ENCODE measurements around the gene RHO.

The RHO gene

GRCh38 chr3:129500334-129500658, 28.1 kb upstream of the RHO start:
- no peak overlapping the region for H3K4me3 ChIP-seq (ENCODE audit: low read depth, low read length)
- H3K9me3 ChIP-seq (ENCODE audit: control insufficient read depth, insufficient read depth, low read depth, low read length) = no peaks in the 10 kb centered on the region
- H3K27me3 ChIP-seq (ENCODE audit: control insufficient read depth, insufficient read depth, low read length) = no peaks in the 10 kb centered on the region
- H3K27ac ChIP-seq (ENCODE audit: low read depth, low read length) = no peak overlapping the region
- no peak overlapping the region for H3K9ac ChIP-seq (ENCODE audit: low read length)
- peaks cover 48% of the 10 kb centered on the region for H3K36me3 ChIP-seq (ENCODE audit: control insufficient read depth, insufficient read depth, low read length)
- H3K4me1 ChIP-seq (ENCODE audit: control insufficient read depth, insufficient read depth, low read length) = peaks cover 21% of the 10 kb centered on the region

- peaks cover 50% of the 10 kb centered on the region for H3K36me3 ChIP-seq (ENCODE audit: control insufficient read depth, insufficient read depth, low read length)
- no peak overlapping the region for H3K27ac ChIP-seq (ENCODE audit: low read depth, low read length)
- H3K4me1 ChIP-seq (ENCODE audit: control insufficient read depth, insufficient read depth, low read length) = peaks cover 15% of the 10 kb centered on the region; the same call in 1 of the 2 replicates
- no peak overlapping the region for H3K9ac ChIP-seq (ENCODE audit: low read length)
- H3K27me3 ChIP-seq (ENCODE audit: control insufficient read depth, insufficient read depth, low read length) = no peaks in the 10 kb centered on the region
- H3K9me3 ChIP-seq (ENCODE audit: control insufficient read depth, insufficient read depth, low read depth, low read length) = no peaks in the 10 kb centered on the region
- no peak overlapping the region for H3K4me3 ChIP-seq (ENCODE audit: low read depth, low read length)
Measured at GRCh38 chr3:129501630-129502029, 26.8 kb upstream of the RHO start.

- Histone ChIP-seq H3K4me3 (ENCODE audit: low read depth, low read length) (no peak overlapping the region), H3K27me3 (ENCODE audit: control insufficient read depth, insufficient read depth, low read length) (no peaks in the 10 kb centered on the region), H3K36me3 (ENCODE audit: control insufficient read depth, insufficient read depth, low read length) (peaks cover 56% of the 10 kb centered on the region), H3K4me1 (ENCODE audit: control insufficient read depth, insufficient read depth, low read length) (peaks cover 15% of the 10 kb centered on the region; the same call in 1 of the 2 replicates), H3K9ac (ENCODE audit: low read length) (no peak overlapping the region), H3K9me3 (ENCODE audit: control insufficient read depth, insufficient read depth, low read depth, low read length) (no peaks in the 10 kb centered on the region), H3K27ac (ENCODE audit: low read depth, low read length) (no peak overlapping the region)
Measured at GRCh38 chr3:129502641-129503408, 25.6 kb upstream of the RHO start.

GRCh38 chr3:129503471-129504291, 24.8 kb upstream of the RHO start:
- Histone ChIP-seq H3K9me3 (ENCODE audit: control insufficient read depth, insufficient read depth, low read depth, low read length) (no peaks in the 10 kb centered on the region), H3K27me3 (ENCODE audit: control insufficient read depth, insufficient read depth, low read length) (no peaks in the 10 kb centered on the region), H3K9ac (ENCODE audit: low read length) (no peak overlapping the region), H3K36me3 (ENCODE audit: control insufficient read depth, insufficient read depth, low read length) (peaks cover 56% of the 10 kb centered on the region), H3K4me1 (ENCODE audit: control insufficient read depth, insufficient read depth, low read length) (peaks cover 12% of the 10 kb centered on the region; the same call in 1 of the 2 replicates), H3K27ac (ENCODE audit: low read depth, low read length) (no peak overlapping the region), H3K4me3 (ENCODE audit: low read depth, low read length) (no peak overlapping the region)

GRCh38 chr3:129504471-129505100, 23.9 kb upstream of the RHO start:
- peaks cover 7% of the 10 kb centered on the region; the same call in 1 of the 2 replicates for H3K4me1 ChIP-seq (ENCODE audit: control insufficient read depth, insufficient read depth, low read length)
- H3K4me3 ChIP-seq (ENCODE audit: low read depth, low read length) = no peak overlapping the region
- H3K27ac ChIP-seq (ENCODE audit: low read depth, low read length) = no peak overlapping the region

GRCh38 chr3:129505341-129505740, 23.1 kb upstream of the RHO start:
- Histone ChIP-seq H3K27ac (ENCODE audit: low read depth, low read length) (no peak overlapping the region), H3K4me3 (ENCODE audit: low read depth, low read length) (no peak overlapping the region), H3K36me3 (ENCODE audit: control insufficient read depth, insufficient read depth, low read length) (peaks cover 50% of the 10 kb centered on the region), H3K9me3 (ENCODE audit: control insufficient read depth, insufficient read depth, low read depth, low read length) (no peaks in the 10 kb centered on the region), H3K27me3 (ENCODE audit: control insufficient read depth, insufficient read depth, low read length) (no peaks in the 10 kb centered on the region), H3K9ac (ENCODE audit: low read length) (no peak overlapping the region), H3K4me1 (ENCODE audit: control insufficient read depth, insufficient read depth, low read length) (peaks cover 7% of the 10 kb centered on the region; the same call in 1 of the 2 replicates)

More at GRCh38 chr3:129504471-129505100, 23.9 kb upstream of the RHO start:
- Histone ChIP-seq H3K27me3 (ENCODE audit: control insufficient read depth, insufficient read depth, low read length) (no peaks in the 10 kb centered on the region), H3K9ac (ENCODE audit: low read length) (no peak overlapping the region), H3K9me3 (ENCODE audit: control insufficient read depth, insufficient read depth, low read depth, low read length) (no peaks in the 10 kb centered on the region), H3K36me3 (ENCODE audit: control insufficient read depth, insufficient read depth, low read length) (peaks cover 56% of the 10 kb centered on the region)

- H3K9ac ChIP-seq (ENCODE audit: low read length) = no peak overlapping the region
- H3K27me3 ChIP-seq (ENCODE audit: control insufficient read depth, insufficient read depth, low read length) = no peaks in the 10 kb centered on the region
- H3K4me3 ChIP-seq (ENCODE audit: low read depth, low read length) = no peak overlapping the region
- peaks cover 45% of the 10 kb centered on the region for H3K36me3 ChIP-seq (ENCODE audit: control insufficient read depth, insufficient read depth, low read length)
- no peaks in the 10 kb centered on the region for H3K9me3 ChIP-seq (ENCODE audit: control insufficient read depth, insufficient read depth, low read depth, low read length)
- H3K4me1 ChIP-seq (ENCODE audit: control insufficient read depth, insufficient read depth, low read length) = peaks cover 7% of the 10 kb centered on the region; the same call in 1 of the 2 replicates
- H3K27ac ChIP-seq (ENCODE audit: low read depth, low read length) = no peak overlapping the region
Measured at GRCh38 chr3:129506231-129506742, 22.2 kb upstream of the RHO start.

- Histone ChIP-seq H3K9ac (ENCODE audit: low read length) (no peak overlapping the region), H3K27ac (ENCODE audit: low read depth, low read length) (no peak overlapping the region), H3K36me3 (ENCODE audit: control insufficient read depth, insufficient read depth, low read length) (peaks cover 52% of the 10 kb centered on the region), H3K27me3 (ENCODE audit: control insufficient read depth, insufficient read depth, low read length) (no peaks in the 10 kb centered on the region), H3K4me3 (ENCODE audit: low read depth, low read length) (no peak overlapping the region), H3K4me1 (ENCODE audit: control insufficient read depth, insufficient read depth, low read length) (no peaks in the 10 kb centered on the region), H3K9me3 (ENCODE audit: control insufficient read depth, insufficient read depth, low read depth, low read length) (no peaks in the 10 kb centered on the region)
Measured at GRCh38 chr3:129507181-129507831, 21.1 kb upstream of the RHO start.

- Histone ChIP-seq H3K4me3 (ENCODE audit: low read depth, low read length) (no peak overlapping the region), H3K36me3 (ENCODE audit: control insufficient read depth, insufficient read depth, low read length) (peaks cover 41% of the 10 kb centered on the region), H3K4me1 (ENCODE audit: control insufficient read depth, insufficient read depth, low read length) (no peaks in the 10 kb centered on the region), H3K9me3 (ENCODE audit: control insufficient read depth, insufficient read depth, low read depth, low read length) (no peaks in the 10 kb centered on the region), H3K9ac (ENCODE audit: low read length) (no peak overlapping the region), H3K27me3 (ENCODE audit: control insufficient read depth, insufficient read depth, low read length) (no peaks in the 10 kb centered on the region), H3K27ac (ENCODE audit: low read depth, low read length) (no peak overlapping the region)
Measured at GRCh38 chr3:129512595-129512994, 15.8 kb upstream of the RHO start.

GRCh38 chr3:129513705-129514104, 14.7 kb upstream of the RHO start:
- Histone ChIP-seq H3K27me3 (ENCODE audit: control insufficient read depth, insufficient read depth, low read length) (no peaks in the 10 kb centered on the region), H3K9ac (ENCODE audit: low read length) (no peak overlapping the region), H3K4me3 (ENCODE audit: low read depth, low read length) (no peak overlapping the region)

More at GRCh38 chr3:129513705-129514104, 14.7 kb upstream of the RHO start:
- H3K27ac ChIP-seq (ENCODE audit: low read depth, low read length) = no peak overlapping the region
- H3K4me1 ChIP-seq (ENCODE audit: control insufficient read depth, insufficient read depth, low read length) = no peaks in the 10 kb centered on the region
- H3K9me3 ChIP-seq (ENCODE audit: control insufficient read depth, insufficient read depth, low read depth, low read length) = no peaks in the 10 kb centered on the region
- peaks cover 41% of the 10 kb centered on the region for H3K36me3 ChIP-seq (ENCODE audit: control insufficient read depth, insufficient read depth, low read length)
